HG02938 (cell line): ENCODE measurements around the gene CAV3.

Experiments
- ATAC-seq: cut with Tn5 transposase; IDR thresholded peaks from one replicate; pipeline ENCODE4 v1.9.1; 2021; ENCODE audit warnings: mild to moderate bottlenecking, moderate library complexity; ENCODE audit not compliant: unreplicated experiment

CAV3 gene

GRCh38 chr3:8760506-8760905, 26.9 kb downstream of the CAV3 start:
- no peak for ATAC-seq

DNA sequence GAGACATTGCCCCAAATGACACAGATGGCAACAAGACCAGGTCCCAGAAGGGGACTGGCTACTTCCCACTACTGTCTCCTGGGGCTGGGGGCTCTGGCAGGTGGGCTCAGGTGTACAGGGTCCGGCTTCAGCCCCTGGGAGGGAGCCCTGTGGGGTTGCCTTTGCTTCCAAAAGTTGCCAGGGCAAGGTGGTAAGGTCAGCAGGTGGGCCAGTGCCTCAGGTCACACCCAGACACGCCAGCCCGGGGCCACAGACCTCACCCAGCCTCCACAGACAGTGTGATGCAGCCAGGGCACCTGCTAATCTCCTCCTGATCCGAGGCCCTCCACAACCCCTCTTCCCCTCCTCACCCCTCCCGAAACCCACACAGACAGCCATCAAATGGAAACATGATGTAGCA, 28.3 kb downstream of the CAV3 start:
- ATAC-seq = no peak

GRCh38 chr3:8762607-8763377, 29.2 kb downstream of the CAV3 start:
- no peak for ATAC-seq

- no peak for ATAC-seq
Measured at GRCh38 chr3:8764528-8764927, 30.9 kb downstream of the CAV3 start.

GRCh38 chr3:8765528-8765927, 31.9 kb downstream of the CAV3 start:
- no peak for ATAC-seq

- ATAC-seq = no peak
Measured at GRCh38 chr3:8766148-8766547, 32.5 kb downstream of the CAV3 start.

GRCh38 chr3:8767256-8767666, 33.7 kb downstream of the CAV3 start:
- ATAC-seq = no peak

DNA sequence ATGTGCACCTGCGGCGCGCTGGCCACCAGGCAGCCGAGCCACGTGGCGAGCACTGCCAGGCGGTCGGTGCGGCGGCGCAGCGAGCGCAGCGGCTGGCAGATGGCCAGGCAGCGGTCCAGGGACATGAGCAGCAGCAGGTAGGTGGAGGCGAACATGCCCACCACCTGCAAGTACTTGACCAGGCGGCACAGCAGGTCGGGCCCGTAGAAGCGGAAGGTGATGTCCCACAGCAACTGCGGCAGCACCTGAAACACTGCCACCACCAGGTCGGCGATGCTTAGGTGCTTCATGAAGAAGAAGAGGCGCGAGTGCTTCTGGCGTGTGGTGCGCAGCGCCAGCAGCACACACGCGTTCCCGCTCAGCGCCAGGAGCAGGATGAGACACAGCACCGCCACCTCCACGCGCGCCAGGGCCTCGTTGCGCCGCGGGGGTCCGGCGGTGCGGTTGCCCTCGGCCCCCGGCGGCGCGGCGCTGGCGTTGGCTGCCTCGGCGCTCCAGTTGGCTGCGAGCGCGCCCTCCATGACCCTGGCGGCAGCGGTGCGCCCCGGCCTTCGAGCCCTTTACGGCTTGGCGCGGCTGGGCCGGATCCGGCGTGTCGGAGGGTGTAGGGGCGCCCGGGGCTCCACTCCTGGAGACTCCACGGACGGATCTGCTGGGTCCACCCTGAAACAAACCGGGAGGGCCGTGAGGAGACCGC, 34.2 kb downstream of the CAV3 start:
- peak; percentile 50 for ATAC-seq

DNA sequence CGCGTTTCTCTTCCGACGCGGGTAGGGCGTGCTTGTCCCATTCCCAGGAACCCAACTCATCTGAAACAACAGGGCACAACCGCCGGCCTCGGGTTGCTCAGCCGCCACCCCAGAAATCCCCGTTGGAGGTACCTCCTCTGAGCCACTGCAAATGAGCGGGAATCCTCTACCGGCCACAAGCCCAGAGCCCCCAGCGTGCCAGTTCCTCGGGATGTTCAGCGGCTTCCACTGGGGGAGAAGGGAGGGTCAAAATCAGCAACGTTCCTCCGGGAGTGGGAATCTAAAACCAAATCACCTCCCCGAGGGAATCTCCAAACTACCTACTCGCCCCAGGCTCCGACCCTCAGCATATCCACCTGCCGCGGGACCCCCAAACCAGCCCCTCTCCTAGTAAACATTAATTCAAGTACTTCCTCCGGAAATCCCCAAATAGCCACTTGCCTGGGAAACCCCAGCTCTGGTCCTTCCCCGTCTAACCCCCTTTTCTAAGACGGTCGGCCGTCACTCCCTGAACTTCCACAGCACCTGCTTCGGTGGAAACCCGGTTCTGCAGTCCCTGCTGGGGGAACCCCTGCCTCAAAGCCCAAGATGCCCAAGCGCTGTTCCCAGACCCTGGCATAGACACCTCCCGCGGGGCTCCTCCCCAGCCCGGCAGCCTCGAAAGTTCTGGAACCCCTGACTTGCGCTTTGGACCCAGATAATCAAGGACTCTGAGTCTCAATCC, 34.9 kb downstream of the CAV3 start:
- peak; percentile 23 for ATAC-seq

- peak; percentile 57 for ATAC-seq
Measured at GRCh38 chr3:8769088-8769822, 35.7 kb downstream of the CAV3 start, which contains the start of gene OXTR. OXTR (minus strand) TSS chr3:8769613; CDS start chr3:8768187, 1,426 bp downstream.

GRCh38 chr3:8773941-8774542, 40.4 kb downstream of the CAV3 start:
- ATAC-seq = no peak

DNA sequence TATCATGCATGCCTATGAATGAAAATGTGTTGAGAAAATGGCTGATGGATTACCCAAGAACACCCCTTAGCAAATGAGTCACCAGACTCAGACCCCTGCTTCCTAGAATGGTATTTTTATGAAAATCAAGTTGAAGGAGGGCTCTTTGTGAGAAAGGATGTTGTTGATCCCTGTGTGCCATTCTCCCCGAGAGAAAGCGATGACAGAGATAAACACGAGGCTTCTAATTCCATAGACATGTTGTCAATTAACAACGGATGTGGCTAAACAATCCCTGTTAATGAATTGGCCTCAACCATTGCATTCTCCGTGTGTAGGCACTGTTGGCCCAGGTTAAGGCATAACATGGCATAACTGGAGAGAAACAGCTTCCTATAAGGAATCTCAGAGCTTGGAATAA, 41.6 kb downstream of the CAV3 start:
- ATAC-seq = no peak

DNA sequence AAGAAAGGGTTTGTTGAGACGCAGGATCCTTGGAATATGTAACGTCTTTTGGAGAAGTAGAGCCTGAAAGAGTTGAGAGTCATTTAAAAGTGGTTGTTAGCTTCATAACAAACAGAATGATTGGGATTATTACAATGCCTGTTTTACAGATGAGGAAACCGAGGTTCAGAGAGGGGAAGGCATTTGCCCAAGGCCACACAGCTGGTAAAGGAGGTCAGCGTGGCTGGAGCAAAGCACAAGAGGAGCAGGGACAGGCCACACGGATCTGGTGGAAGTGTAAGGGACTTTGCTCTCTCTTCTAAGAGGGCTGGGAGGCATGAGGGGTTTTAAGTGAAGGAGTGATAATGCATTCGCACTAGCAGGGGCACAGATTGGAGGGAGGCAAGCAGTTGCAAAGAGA, 42.0 kb downstream of the CAV3 start:
- ATAC-seq = no peak

GRCh38 chr3:8776406-8776805, 42.8 kb downstream of the CAV3 start:
- ATAC-seq = no peak

DNA sequence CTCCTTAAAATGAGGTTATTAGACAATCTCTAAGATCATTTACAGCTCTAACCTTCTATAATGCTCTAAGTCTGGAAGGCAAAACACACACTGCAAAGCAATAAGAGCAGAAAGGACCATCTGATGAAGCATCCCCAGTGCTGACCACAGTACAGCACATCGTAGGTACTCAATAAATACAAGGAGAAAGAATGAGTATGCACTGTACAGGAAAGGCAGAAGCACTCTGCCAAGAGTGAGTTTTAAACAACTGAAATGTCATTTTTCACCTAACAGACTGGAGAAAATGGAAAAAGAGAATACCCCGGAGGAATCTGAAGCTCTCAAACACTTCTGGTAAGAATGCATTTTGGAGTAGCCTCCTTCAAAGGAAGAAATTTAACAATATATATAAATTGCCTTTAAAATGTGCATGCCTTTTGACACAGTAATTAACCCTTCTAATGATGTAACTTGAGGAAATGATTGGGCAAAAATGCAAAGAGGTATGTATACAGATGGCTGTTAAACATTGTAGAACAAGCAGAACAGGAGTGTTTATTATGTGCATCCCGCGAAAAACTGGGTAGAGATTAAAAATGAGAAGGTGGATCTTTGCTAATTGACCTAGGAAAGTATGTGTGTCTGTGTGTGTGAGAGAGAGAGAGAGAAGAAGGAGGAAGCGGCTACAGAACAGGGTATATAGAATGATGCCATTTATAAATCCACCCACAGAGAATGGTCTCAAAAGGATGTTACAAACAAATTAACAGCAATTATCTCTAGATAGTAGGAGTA, 43.8 kb downstream of the CAV3 start:
- ATAC-seq = no peak

DNA sequence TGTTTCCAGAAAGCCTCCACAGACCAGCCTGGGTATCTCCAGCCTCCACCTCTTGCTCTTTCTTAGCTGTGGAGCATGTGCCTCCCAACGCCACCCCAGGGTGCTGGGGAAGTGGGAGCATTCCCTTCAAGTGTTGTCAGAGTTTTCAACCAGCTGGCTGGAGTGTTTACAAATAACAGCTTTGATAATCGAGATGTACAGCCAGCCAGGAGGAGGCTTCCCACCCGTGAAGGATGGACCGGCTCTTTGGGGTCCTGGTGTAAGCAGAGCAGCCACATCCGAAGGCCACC, 44.3 kb downstream of the CAV3 start:
- ATAC-seq = no peak

DNA sequence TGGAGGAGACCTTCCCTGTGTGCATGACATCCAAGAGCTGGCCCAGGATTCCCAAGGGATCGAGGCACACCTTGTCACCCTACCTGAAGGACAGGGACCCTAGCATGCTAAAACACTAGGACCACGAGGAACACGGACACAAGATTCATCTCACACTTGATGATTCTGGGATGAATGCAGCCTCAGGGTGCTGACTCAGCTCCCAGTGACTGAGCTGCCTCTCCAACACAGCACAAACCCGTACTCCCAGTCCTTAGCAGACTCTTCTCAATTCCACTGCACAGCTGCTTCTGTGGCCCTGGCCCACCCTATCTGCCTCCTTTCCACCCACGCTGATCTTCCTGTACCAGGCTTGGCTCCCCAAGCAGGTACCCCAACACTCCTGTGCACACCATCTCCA, 44.9 kb downstream of the CAV3 start:
- no peak for ATAC-seq

GRCh38 chr3:8780279-8780678, 46.7 kb downstream of the CAV3 start:
- ATAC-seq = no peak

GRCh38 chr3:8784676-8785435, 51.3 kb downstream of the CAV3 start:
- no peak for ATAC-seq
